ENCODE results near the gene SMC6.

SMC6 gene

GRCh38 chr2:17753803-17754663 is at the start of gene SMC6, which contains the start of gene GEN1:
TSS of gene SMC6 (minus strand) at chr2:17753810. CDS start at chr2:17745946, 7,864 bp downstream.
TSS of gene GEN1 (plus strand) at chr2:17754138. CDS start at chr2:17759944, 5,806 bp downstream.
- DNase-seq = peak; percentile 95

- DNase-seq = no peak
Measured at GRCh38 chr2:17800693-17801458, 47.3 kb upstream of the SMC6 start.

- peak; percentile 33 for DNase-seq
Measured at GRCh38 chr2:17800219-17800618, 46.6 kb upstream of the SMC6 start.

- DNase-seq = no peak
Measured at GRCh38 chr2:17799301-17800120, 45.9 kb upstream of the SMC6 start.

- peak; percentile 98 for DNase-seq
Measured at GRCh38 chr2:17798338-17798737, 44.7 kb upstream of the SMC6 start.

GRCh38 chr2:17795309-17795708 is 41.7 kb upstream of the SMC6 start:
- no peak for DNase-seq

- no peak for DNase-seq
Measured at GRCh38 chr2:17793803-17794354, 40.3 kb upstream of the SMC6 start.

GRCh38 chr2:17793296-17793695 is 39.7 kb upstream of the SMC6 start:
- DNase-seq = peak; percentile 86

- DNase-seq = no peak
Measured at GRCh38 chr2:17792515-17792914, 38.9 kb upstream of the SMC6 start.

GRCh38 chr2:17791817-17792130 is 38.2 kb upstream of the SMC6 start:
- DNase-seq = no peak

GRCh38 chr2:17791121-17791816 is 37.7 kb upstream of the SMC6 start:
- peak; percentile 70 for DNase-seq

GRCh38 chr2:17790536-17790935 is 36.9 kb upstream of the SMC6 start:
- DNase-seq = no peak

- DNase-seq = peak; percentile 33
Measured at GRCh38 chr2:17788773-17789172, 35.2 kb upstream of the SMC6 start.

GRCh38 chr2:17786727-17787126 is 33.1 kb upstream of the SMC6 start:
- no peak for DNase-seq

GRCh38 chr2:17781482-17781881 is 27.9 kb upstream of the SMC6 start:
- no peak for DNase-seq

- no peak for DNase-seq
Measured at GRCh38 chr2:17780546-17780945, 26.9 kb upstream of the SMC6 start.

- DNase-seq = no peak
Measured at GRCh38 chr2:17772532-17772931, 18.9 kb upstream of the SMC6 start.

- no peak for DNase-seq
Measured at GRCh38 chr2:17771956-17772355, 18.3 kb upstream of the SMC6 start.

- no peak for DNase-seq
Measured at GRCh38 chr2:17768894-17769293, 15.3 kb upstream of the SMC6 start.

GRCh38 chr2:17765398-17765797 is 11.8 kb upstream of the SMC6 start:
- no peak for DNase-seq

GRCh38 chr2:17763641-17764333 is 10.2 kb upstream of the SMC6 start:
- DNase-seq = no peak

- no peak for DNase-seq
Measured at GRCh38 chr2:17762451-17762850, 8.8 kb upstream of the SMC6 start.
